ENCODE measurements around the gene UQCRC1. TPM values are rescaled to one million over a fixed set of nuclear protein-coding genes. Genes with fewer than 3 reads are reported as not detected.
"Not testable (repeated sequence)": the region's sequence is repeated elsewhere in the genome, so short reads cannot be mapped to it uniquely, and the experiment has no call there.

Gene UQCRC1
- total RNA-seq, 1 experiment from 2014 or later = 610 TPM

GRCh38 chr3:48552111-48552951 is 57.1 kb downstream of the UQCRC1 start:
- Histone ChIP-seq H3K4me3 (ENCODE audit: insufficient read depth, low read depth, low read length) (no peak overlapping the region), H3K36me3 (replicated peaks; ENCODE audit: control insufficient read depth, insufficient read depth, low read length) (peaks cover 6% of the 10 kb centered on the region), H3K27me3 (ENCODE audit: control insufficient read depth, insufficient read depth, low read length) (no peaks in the 10 kb centered on the region)
- DNase-seq = peak; percentile 39

GRCh38 chr3:48551651-48552050 is 57.8 kb downstream of the UQCRC1 start:
- H3K27me3 ChIP-seq (ENCODE audit: control insufficient read depth, insufficient read depth, low read length); H3K4me3 ChIP-seq (ENCODE audit: insufficient read depth, low read depth, low read length); H3K36me3 ChIP-seq (replicated peaks; ENCODE audit: control insufficient read depth, insufficient read depth, low read length); DNase-seq: not testable (repeated sequence)

Other genes starting within 250 kb of the UQCRC1 start
- 0.07 and 0.67 TPM in 2 replicates for gene FBXW12, start 237.4 kb downstream of the UQCRC1 start, total RNA-seq (2014; rRNA removed; shearing (Covaris generic))
- 46.5 and 65.7 TPM in 2 replicates for gene PLXNB1, start 179.6 kb downstream of the UQCRC1 start, total RNA-seq (2014; rRNA removed; shearing (Covaris generic))
- gene CCDC51, start 169.5 kb downstream of the UQCRC1 start, total RNA-seq (2014; rRNA removed; shearing (Covaris generic)) = 51.4 and 59.1 TPM in 2 replicates
- gene TMA7, start 169.4 kb downstream of the UQCRC1 start, total RNA-seq (2014; rRNA removed; shearing (Covaris generic)) = 222 and 264 TPM in 2 replicates
- gene ATRIP, start 162.9 kb downstream of the UQCRC1 start, total RNA-seq (2014; rRNA removed; shearing (Covaris generic)) = 13.4 and 18.5 TPM in 2 replicates
- 195 and 200 TPM in 2 replicates for gene SHISA5, start 105.5 kb downstream of the UQCRC1 start, total RNA-seq (2014; rRNA removed; shearing (Covaris generic))
- gene PFKFB4, start 52.8 kb downstream of the UQCRC1 start, total RNA-seq (2014; rRNA removed; shearing (Covaris generic)) = 11.4 and 22.0 TPM in 2 replicates
- gene UCN2, start 45.9 kb downstream of the UQCRC1 start, total RNA-seq (2014; rRNA removed; shearing (Covaris generic)) = 0.15 and 0.69 TPM in 2 replicates
- gene COL7A1, start 14.3 kb downstream of the UQCRC1 start, total RNA-seq (2014; rRNA removed; shearing (Covaris generic)) = 19.4 and 29.4 TPM in 2 replicates
- 0.78 TPM in 1 of 2 replicates, not detected in the other for gene TMEM89, start 12.1 kb upstream of the UQCRC1 start, total RNA-seq (2014; rRNA removed; shearing (Covaris generic))
- 70.5 and 76.0 TPM in 2 replicates for gene SLC26A6, start 25.8 kb upstream of the UQCRC1 start, total RNA-seq (2014; rRNA removed; shearing (Covaris generic))
- 14.3 and 18.7 TPM in 2 replicates for gene CELSR3, start 53.2 kb upstream of the UQCRC1 start, total RNA-seq (2014; rRNA removed; shearing (Covaris generic))
- gene NCKIPSD, start 76.3 kb upstream of the UQCRC1 start, total RNA-seq (2014; rRNA removed; shearing (Covaris generic)) = 43.8 and 48.8 TPM in 2 replicates
- gene IP6K2, start 107.6 kb upstream of the UQCRC1 start, total RNA-seq (2014; rRNA removed; shearing (Covaris generic)) = 93.8 and 107 TPM in 2 replicates
- gene PRKAR2A, start 238.2 kb upstream of the UQCRC1 start, total RNA-seq (2014; rRNA removed; shearing (Covaris generic)) = 29.3 and 40.8 TPM in 2 replicates